HG02970 (cell line): ENCODE measurements around the gene MED13L.

Experiments used
- ATAC-seq: cut with Tn5 transposase; IDR thresholded peaks from one replicate; pipeline ENCODE4 v1.9.1; 2021; ENCODE audit warnings: mild to moderate bottlenecking, moderate library complexity, moderate number of reproducible peaks; ENCODE audit not compliant: unreplicated experiment, low FRiP score

MED13L gene

GRCh38 chr12:116280595-116281290 is 3.2 kb upstream of the MED13L start:
- ATAC-seq: no peak

- ATAC-seq: no peak
Observed at GRCh38 chr12:116278667-116279066, 1.2 kb upstream of the MED13L start.

- ATAC-seq: no peak
Observed at GRCh38 chr12:116278279-116278626, 760 bp upstream of the MED13L start.

- ATAC-seq: peak; percentile 30
Observed at GRCh38 chr12:116276652-116277466, 634 bp downstream of the MED13L start.

- ATAC-seq: no peak
Observed at GRCh38 chr12:116274551-116275375, 2.7 kb downstream of the MED13L start.

GRCh38 chr12:116273813-116274550 is 3.5 kb downstream of the MED13L start:
- ATAC-seq: no peak

GRCh38 chr12:116267948-116268347 is 9.5 kb downstream of the MED13L start:
- ATAC-seq: no peak

- ATAC-seq: no peak
Observed at GRCh38 chr12:116266631-116267349, 10.7 kb downstream of the MED13L start.

GRCh38 chr12:116266168-116266601 is 11.3 kb downstream of the MED13L start:
- no peak for ATAC-seq

- ATAC-seq: no peak
Observed at GRCh38 chr12:116265351-116266147, 11.9 kb downstream of the MED13L start.

GRCh38 chr12:116264525-116265070 is 12.9 kb downstream of the MED13L start:
- no peak for ATAC-seq

GRCh38 chr12:116263844-116264243 is 13.6 kb downstream of the MED13L start:
- no peak for ATAC-seq

- ATAC-seq: no peak
Observed at GRCh38 chr12:116263431-116263830, 14.1 kb downstream of the MED13L start.

- no peak for ATAC-seq
Observed at GRCh38 chr12:116262741-116263140, 14.8 kb downstream of the MED13L start.

- ATAC-seq: no peak
Observed at GRCh38 chr12:116261525-116262100, 15.9 kb downstream of the MED13L start.

GRCh38 chr12:116259800-116260577 is 17.5 kb downstream of the MED13L start:
- no peak for ATAC-seq

GRCh38 chr12:116257826-116258225 is 19.7 kb downstream of the MED13L start:
- no peak for ATAC-seq

GRCh38 chr12:116257215-116257614 is 20.3 kb downstream of the MED13L start:
- no peak for ATAC-seq
